Stimulated activated CD4-positive, alpha-beta T cell treated with anti-CD3 and anti-CD28 coated beads, Interleukin-15, amount 100 ng/mL, for 24 hours (primary cell): Measurements from ENCODE around the gene MSRB1.
A peak's percentile ranks its signal among the peaks of the same experiment; 100 is the strongest.

Experiments
- DNase-seq: peaks from one replicate; pipeline ENCODE4 v3.0.0-alpha.2; 2020

MSRB1 gene

GRCh38 chr16:1942810-1943726 lies at the start of gene MSRB1:
Gene MSRB1, minus strand, starts transcription at chr16:1943199. Its CDS starts 43 bp downstream, at chr16:1943156.
- DNase-seq = peak; percentile 100

- DNase-seq = peak; percentile 97
These were observed 49.1 kb upstream of the MSRB1 start for GRCh38 chr16:1991948-1992703.

GRCh38 chr16:1991588-1991947 lies 48.6 kb upstream of the MSRB1 start:
- DNase-seq = no peak

- peak; percentile 61 for DNase-seq
These were observed 48.1 kb upstream of the MSRB1 start for GRCh38 chr16:1991135-1991551.

GRCh38 chr16:1990351-1991134 lies 47.5 kb upstream of the MSRB1 start:
- peak; percentile 50 for DNase-seq

- no peak for DNase-seq
These were observed 47.0 kb upstream of the MSRB1 start for GRCh38 chr16:1990101-1990350.

- no peak for DNase-seq
These were observed 46.5 kb upstream of the MSRB1 start, which contains the start of gene SYNGR3 for GRCh38 chr16:1989209-1990100. Gene SYNGR3, plus strand, starts transcription at chr16:1989970. Its CDS starts 133 bp downstream, at chr16:1990103.

GRCh38 chr16:1987198-1987597 lies 44.2 kb upstream of the MSRB1 start:
- no peak for DNase-seq

GRCh38 chr16:1985466-1986150 lies 42.6 kb upstream of the MSRB1 start:
- no peak for DNase-seq

- DNase-seq = no peak
These were observed 41.6 kb upstream of the MSRB1 start for GRCh38 chr16:1984347-1985225.

- peak; percentile 88 for DNase-seq
These were observed 40.7 kb upstream of the MSRB1 start, which contains the start of gene GFER for GRCh38 chr16:1983544-1984346. Gene GFER, plus strand, starts transcription at chr16:1984193. Its CDS starts 26 bp downstream, at chr16:1984219.

GRCh38 chr16:1982991-1983543 lies 40.1 kb upstream of the MSRB1 start:
- no peak for DNase-seq

- no peak for DNase-seq
These were observed 39.0 kb upstream of the MSRB1 start for GRCh38 chr16:1982013-1982433.

GRCh38 chr16:1981398-1981836 lies 38.4 kb upstream of the MSRB1 start, which contains the start of gene NOXO1:
Gene NOXO1, minus strand, starts transcription at chr16:1981469. Its CDS starts 290 bp downstream, at chr16:1981179.
- DNase-seq = no peak

- no peak for DNase-seq
These were observed 37.7 kb upstream of the MSRB1 start for GRCh38 chr16:1980770-1981087.

- peak; percentile 48 for DNase-seq
These were observed 37.2 kb upstream of the MSRB1 start for GRCh38 chr16:1980030-1980769.

- peak; percentile 65 for DNase-seq
These were observed 36.5 kb upstream of the MSRB1 start for GRCh38 chr16:1979271-1980029.
